Transverse colon (tissue), 4 donors: Measurements from ENCODE around the gene NRCAM. TPM values are rescaled to one million over a fixed set of nuclear protein-coding genes. Genes with fewer than 3 reads are reported as not detected.

ENCODE experiments used
- DNase-seq: peaks from one replicate; pipeline ENCODE4 v3.0.0-alpha.2; 2019
- H3K27ac ChIP-seq, 4 donors: fragments of 200-600 bp; sonication (generic); 2 replicates each; pipeline ENCODE4 v1.5.1; 2016 to 2018; ENCODE audit warnings: inconsistent platforms in 4 of 4
- H3K27me3 ChIP-seq: fragments of 200-600 bp; sonication (generic); 2 replicates; pipeline ENCODE4 v1.5.1; 2017; ENCODE audit warnings: inconsistent platforms
- H3K36me3 ChIP-seq, 4 donors: fragments of 200-600 bp; sonication (generic); 2 replicates each; pipeline ENCODE4 v1.5.1; 2017 to 2019; ENCODE audit warnings: inconsistent platforms in 4 of 4
- H3K4me1 ChIP-seq, 4 donors: fragments of 200-600 bp; sonication (generic); 2 replicates each; pipeline ENCODE4 v1.5.1; 2017 to 2020; ENCODE audit warnings: inconsistent platforms in 4 of 4
- H3K4me3 ChIP-seq, 4 donors: fragments of 200-600 bp; sonication (generic); 1 replicate in 1 of 4; 2 replicates in 3 of 4; pipeline versions ENCODE4 v1.5.1 to v1.6.1; 2017 to 2019; ENCODE audit warnings: inconsistent platforms in 4 of 4
- H3K9me3 ChIP-seq, 2 donors: fragments of 200-600 bp; sonication (generic); 2 replicates each; pipeline ENCODE4 v1.5.1; 2017 to 2019; ENCODE audit warnings: inconsistent platforms in 2 of 2
- EP300 ChIP-seq: sonication (generic); formaldehyde crosslinking; IDR thresholded peaks from one replicate; pipeline ENCODE4 v1.6.1; 2017; ENCODE audit warnings: antibody characterized with exemption, low read depth
- POLR2A ChIP-seq: fragments of 450-650 bp; IDR thresholded peaks from one replicate; pipeline ENCODE4 v1.6.1; 2016; ENCODE audit warnings: antibody characterized with exemption, mild to moderate bottlenecking, moderate library complexity
- POLR2AphosphoS5 ChIP-seq, 3 donors: sonication (generic); formaldehyde crosslinking; IDR thresholded peaks; one replicate each; pipeline ENCODE4 v1.6.1; 2016; ENCODE audit warnings: antibody characterized with exemption in 3 of 3
- WGBS, 2 donors: methylation state at CpG; one replicate each; pipeline ENCODE4 v1.1.5; 2018; ENCODE audit warnings: low coverage in 1 of 2; 5-methylcytosine and 5-hydroxymethylcytosine counted together
- in situ Hi-C, 4 donors: fragments of 200-750 bp; cut with MboI; loops; one replicate each; pipeline versions ENCODE4 v1.15.0 to v1.15.1; 2017; ENCODE audit warnings: low sequenced_read_pairs in 3 of 4, low pct_ligation_motif_present in 1 of 4, low pct_unique_long_range_greater_than_20kb in 1 of 4
- intact Hi-C: fragments of 100-400 bp; cut with DNase I; formaldehyde crosslinking; loops from one replicate; pipeline ENCODE4 v1.15.1; 2023; ENCODE audit warnings: low total_unique reads
- total RNA-seq, 4 donors: library from RNA; depleted of rRNA; stranded (reverse); fragments of >200 nt; gene quantifications; one replicate each; pipeline ENCODE4 v1.1.0, GENCODE V29; 2016
- TF ChIP-seq, protein P1 (sequence below), 5 experiments: fragments of 200-600 bp in 3 of 5; fragments of 450-650 bp in 2 of 5; sonication (generic) in 3 of 5; IDR thresholded peaks; 1 replicate in 2 of 5; 2 replicates in 3 of 5; pipeline ENCODE4 v1.5.1; 2016 to 2017; ENCODE audit warnings: antibody characterized with exemption in 5 of 5, inconsistent platforms in 3 of 5, mild to moderate bottlenecking in 2 of 5, moderate library complexity in 1 of 5

Gene NRCAM
- total RNA-seq, 4 donors from 2014 or later = 0.60 to 2.5 (median 1.8) TPM

DNA sequence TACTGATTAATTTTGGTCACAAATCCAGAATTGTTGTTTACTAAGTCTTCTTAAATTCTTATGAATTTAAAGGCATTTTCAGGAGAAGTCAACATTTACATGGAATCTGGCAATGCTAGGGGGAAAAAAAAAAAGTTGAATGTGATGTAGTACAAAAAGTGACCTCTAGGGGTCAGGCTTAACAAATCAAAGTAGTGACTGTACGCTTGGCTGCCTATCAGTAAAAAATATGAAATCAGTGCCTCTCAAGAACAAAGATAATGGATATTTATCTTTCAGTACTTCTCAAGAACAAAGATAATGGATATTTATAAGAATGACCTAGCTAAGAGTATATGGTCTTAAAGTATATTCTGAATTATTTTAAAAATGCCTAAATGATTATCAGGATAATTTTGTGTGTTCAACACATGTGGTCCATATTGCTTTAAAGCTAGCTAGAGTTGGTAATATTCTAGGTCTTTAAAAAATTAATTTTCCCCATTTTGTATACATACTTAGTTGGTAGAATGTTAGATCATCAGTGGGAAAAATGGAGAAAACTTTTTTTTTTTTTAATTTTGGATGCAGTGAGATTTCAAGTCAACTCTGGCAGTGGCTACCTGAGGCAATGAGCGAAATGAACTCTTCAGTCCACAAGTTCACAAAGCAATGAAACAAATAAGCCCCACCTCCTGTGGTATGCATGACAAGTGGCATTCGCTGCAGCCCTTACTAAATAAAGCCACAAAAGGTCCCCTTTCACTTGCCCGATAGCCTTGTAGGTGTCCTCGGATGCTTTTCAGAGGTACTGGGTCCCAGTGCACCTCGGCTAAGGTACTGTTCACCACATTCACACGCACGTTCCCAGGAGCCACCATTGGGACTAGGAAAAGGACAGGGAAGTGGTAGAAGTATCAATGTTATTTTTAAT, 274.9 kb downstream of the NRCAM start:
- DNase-seq = no peak
- no peaks in the 10 kb centered on the region for H3K27me3 ChIP-seq
- 64 to 75% methylated on average over 6 to 8 of the region's 8 CpGs for WGBS, 2 donors
- TF ChIP-seq, protein P1, sequence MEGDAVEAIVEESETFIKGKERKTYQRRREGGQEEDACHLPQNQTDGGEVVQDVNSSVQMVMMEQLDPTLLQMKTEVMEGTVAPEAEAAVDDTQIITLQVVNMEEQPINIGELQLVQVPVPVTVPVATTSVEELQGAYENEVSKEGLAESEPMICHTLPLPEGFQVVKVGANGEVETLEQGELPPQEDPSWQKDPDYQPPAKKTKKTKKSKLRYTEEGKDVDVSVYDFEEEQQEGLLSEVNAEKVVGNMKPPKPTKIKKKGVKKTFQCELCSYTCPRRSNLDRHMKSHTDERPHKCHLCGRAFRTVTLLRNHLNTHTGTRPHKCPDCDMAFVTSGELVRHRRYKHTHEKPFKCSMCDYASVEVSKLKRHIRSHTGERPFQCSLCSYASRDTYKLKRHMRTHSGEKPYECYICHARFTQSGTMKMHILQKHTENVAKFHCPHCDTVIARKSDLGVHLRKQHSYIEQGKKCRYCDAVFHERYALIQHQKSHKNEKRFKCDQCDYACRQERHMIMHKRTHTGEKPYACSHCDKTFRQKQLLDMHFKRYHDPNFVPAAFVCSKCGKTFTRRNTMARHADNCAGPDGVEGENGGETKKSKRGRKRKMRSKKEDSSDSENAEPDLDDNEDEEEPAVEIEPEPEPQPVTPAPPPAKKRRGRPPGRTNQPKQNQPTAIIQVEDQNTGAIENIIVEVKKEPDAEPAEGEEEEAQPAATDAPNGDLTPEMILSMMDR (IDR thresholded peaks at IDR 0.05) = peak; percentile 65 to 79 (median 70)
- TF ChIP-seq POLR2AphosphoS5 (IDR thresholded peaks at IDR 0.05) = no peak
- no peak overlapping the region for H3K4me3 ChIP-seq
- intact Hi-C loops (no loop called here), in situ Hi-C loops (loop anchor here (5.0 to 25.0 kb wide), 2 partner anchors 306 to 321 kb away; no protein-coding TSS in a partner anchor)
- H3K27ac ChIP-seq = no peak overlapping the region
- H3K4me1 ChIP-seq = no peaks in the 10 kb centered on the region
- no peaks in the 10 kb centered on the region for H3K36me3 ChIP-seq
- H3K9me3 ChIP-seq = no peaks in the 10 kb centered on the region

DNA sequence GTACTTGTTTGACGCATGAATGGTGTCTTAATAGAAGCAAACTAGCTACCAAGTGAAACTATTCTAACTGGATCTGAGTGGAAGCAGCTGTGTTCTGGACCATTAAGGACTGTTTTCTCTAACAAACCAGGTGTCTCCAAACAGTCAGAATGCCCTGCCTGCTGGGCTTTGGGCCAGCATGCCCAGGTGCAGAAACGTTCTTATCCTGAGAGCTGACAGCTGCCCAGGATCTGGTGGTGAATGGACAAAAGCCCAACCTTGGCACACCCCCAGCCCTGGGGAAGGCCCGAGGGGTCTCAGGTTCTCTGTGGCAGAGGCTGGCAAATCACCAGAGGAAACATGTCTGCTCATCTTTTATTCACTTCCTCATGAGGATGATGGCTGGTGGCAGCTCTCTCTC, 277.8 kb downstream of the NRCAM start:
- DNase-seq = peak; percentile 9
- H3K4me3 ChIP-seq = no peak overlapping the region
- H3K4me1 ChIP-seq = no peaks in the 10 kb centered on the region
- no peaks in the 10 kb centered on the region for H3K9me3 ChIP-seq
- in situ Hi-C loops (loop anchor here in 3 of 4 donors (25.0 kb wide), 1 partner anchor 309 kb away; no protein-coding TSS in a partner anchor), intact Hi-C loops (no loop called here)
- TF ChIP-seq POLR2AphosphoS5 (IDR thresholded peaks at IDR 0.05) (no peak), EP300 (no peak), POLR2A (no peak)
- TF ChIP-seq, protein P1 (IDR thresholded peaks at IDR 0.05) = no peak
- H3K27ac ChIP-seq = no peak overlapping the region
- H3K36me3 ChIP-seq = no peaks in the 10 kb centered on the region
- H3K27me3 ChIP-seq = no peaks in the 10 kb centered on the region
- WGBS, 2 donors = 36 to 40% methylated on average over 1 to 3 of the region's 3 CpGs

DNA sequence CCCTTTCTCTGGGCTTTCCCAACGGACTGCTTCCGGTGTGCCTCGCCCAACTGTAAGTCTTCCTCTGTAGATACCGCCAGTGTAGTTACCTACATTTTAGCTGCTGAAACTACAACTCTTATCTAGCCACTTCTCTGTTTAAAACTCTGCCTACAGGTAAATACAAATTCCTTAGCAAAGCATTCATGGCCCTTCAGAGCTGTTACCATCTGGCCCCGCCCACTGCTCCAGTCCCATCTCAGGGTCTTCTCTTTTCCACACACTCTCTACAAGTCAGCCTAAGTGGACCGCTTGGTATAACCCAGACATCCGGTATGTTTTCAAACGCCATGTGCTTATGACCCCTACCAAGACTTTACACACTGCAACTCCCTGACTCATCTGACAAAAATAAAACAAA, 285.1 kb downstream of the NRCAM start:
- Histone ChIP-seq H3K27ac (no peak overlapping the region), H3K4me3 (no peak overlapping the region), H3K36me3 (no peaks in the 10 kb centered on the region), H3K4me1 (no peaks in the 10 kb centered on the region), H3K9me3 (no peaks in the 10 kb centered on the region), H3K27me3 (no peaks in the 10 kb centered on the region)
- TF ChIP-seq POLR2A (no peak), EP300 (no peak), POLR2AphosphoS5 (IDR thresholded peaks at IDR 0.05) (no peak)
- TF ChIP-seq, protein P1 (IDR thresholded peaks at IDR 0.05) = no peak
- WGBS, 2 donors = 89 to 90% methylated on average over 8 of the region's 8 CpGs
- in situ Hi-C loops (no loop called here), intact Hi-C loops (no loop called here)
- DNase-seq = no peak

DNA sequence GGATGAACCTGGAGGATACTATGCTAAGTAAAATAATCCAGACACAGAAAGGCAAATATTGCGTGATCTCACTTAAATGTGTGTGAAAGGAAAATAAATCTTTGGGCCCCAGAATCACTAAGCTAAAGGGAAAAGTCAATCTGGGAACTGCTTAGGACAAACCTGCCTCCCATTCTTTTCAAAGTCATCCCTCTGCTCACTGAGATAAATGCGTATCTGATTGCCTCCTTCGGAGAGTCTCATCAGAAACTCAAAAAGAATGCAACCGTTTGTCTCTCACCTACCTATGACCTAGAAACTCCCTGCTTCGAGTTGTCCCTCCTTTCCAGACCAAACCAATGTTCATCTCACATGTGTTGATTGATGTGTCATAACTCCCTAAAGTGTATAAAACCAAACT, 286.0 kb downstream of the NRCAM start:
- no peak overlapping the region for H3K4me3 ChIP-seq
- 86 to 90% methylated on average over 2 to 5 of the region's 5 CpGs for WGBS, 2 donors
- TF ChIP-seq EP300 = no peak
- H3K36me3 ChIP-seq = no peaks in the 10 kb centered on the region
- no peaks in the 10 kb centered on the region for H3K9me3 ChIP-seq
- H3K27me3 ChIP-seq = no peaks in the 10 kb centered on the region
- in situ Hi-C loops = no loop called here
- H3K4me1 ChIP-seq = no peaks in the 10 kb centered on the region
- intact Hi-C loops = no loop called here
- H3K27ac ChIP-seq = no peak overlapping the region
- DNase-seq = no peak
